Prostate gland (tissue), 2 donors: ENCODE measurements around the gene TACR2. TPM values are rescaled to one million over a fixed set of nuclear protein-coding genes. Genes with fewer than 3 reads are reported as not detected.
A peak's percentile ranks its signal among the peaks of the same experiment; 100 is the strongest.

Source experiments
- DNase-seq: peaks from one replicate; pipeline ENCODE4 v3.0.0-alpha.2; 2019; ENCODE audit warnings: low spot score
- H3K27ac ChIP-seq, 2 donors: fragments of 200-600 bp; sonication (generic); 2 replicates each; pipeline ENCODE4 v1.5.1; 2017 to 2019
- H3K27me3 ChIP-seq: fragments of 200-600 bp; sonication (generic); replicated peaks from 2 replicates; pipeline ENCODE4 v1.5.1; 2019; ENCODE audit not compliant: insufficient read depth
- H3K36me3 ChIP-seq, 2 donors: fragments of 200-600 bp; sonication (generic); 1 replicate in 1 of 2; 2 replicates in 1 of 2; pipeline versions ENCODE4 v1.5.1 to v1.8.1; 2017 to 2019
- H3K4me1 ChIP-seq: fragments of 200-600 bp; sonication (generic); replicated peaks from 2 replicates; pipeline ENCODE4 v1.5.1; 2019
- H3K4me3 ChIP-seq, 2 donors: fragments of 200-600 bp; sonication (generic); 2 replicates each; pipeline ENCODE4 v1.5.1; 2017 to 2019
- H3K9me3 ChIP-seq: fragments of 200-600 bp; sonication (generic); 2 replicates; pipeline ENCODE4 v1.5.1; 2017
- CTCF ChIP-seq, 4 experiments: fragments of 200-600 bp in 2 of 4; fragments of 450-650 bp in 2 of 4; sonication (generic) in 2 of 4; IDR thresholded peaks; 1 replicate in 3 of 4; 2 replicates in 1 of 4; pipeline ENCODE4 v1.5.1; 2016 to 2019; ENCODE audit warnings: antibody characterized with exemption in 4 of 4, mild to moderate bottlenecking in 2 of 4, moderate library complexity in 2 of 4
- POLR2A ChIP-seq: fragments of 450-650 bp; IDR thresholded peaks from one replicate; pipeline ENCODE4 v1.6.1; 2016; ENCODE audit warnings: antibody characterized with exemption, mild to moderate bottlenecking
- POLR2AphosphoS5 ChIP-seq: sonication (generic); formaldehyde crosslinking; IDR thresholded peaks from one replicate; pipeline ENCODE4 v1.6.1; 2017; ENCODE audit warnings: antibody characterized with exemption
- WGBS: methylation state at CpG from one replicate; pipeline ENCODE4 v1.1.5; 2018; 5-methylcytosine and 5-hydroxymethylcytosine counted together
- intact Hi-C: fragments of 100-400 bp; cut with DNase I; formaldehyde crosslinking; loops from one replicate; pipeline ENCODE4 v1.14.2; 2022
- total RNA-seq, 2 donors: library from RNA; depleted of rRNA; stranded (reverse); fragments of >200 nt; gene quantifications; one replicate each; pipeline ENCODE4 v1.1.0, GENCODE V29; 2016

The TACR2 gene
- total RNA-seq: 1 to 10 TPM in 1 of 2 donors, under 1 TPM in 1; 0.77 to 2.4 TPM

- H3K9me3 ChIP-seq: no peaks in the 10 kb centered on the region
- H3K27me3 ChIP-seq: no peaks in the 10 kb centered on the region
- 6% methylated on average over 7 of the region's 10 CpGs for WGBS
- no peak for DNase-seq
- peak within 1 kb of the TSS; percentile 34 to 42 for H3K27ac ChIP-seq
- no peak within 1 kb of the TSS for H3K4me3 ChIP-seq
- H3K4me1 ChIP-seq: no peaks in the 10 kb centered on the region
- TF ChIP-seq POLR2A (no peak), POLR2AphosphoS5 (no peak), CTCF (IDR thresholded peaks at IDR 0.05) (no peak)
- intact Hi-C loops: no loop called here
- no peaks in the 10 kb centered on the region for H3K36me3 ChIP-seq
Observed at GRCh38 chr10:69416695-69417094, at the start of gene TACR2. Gene TACR2 (minus strand): TSS chr10:69416918. CDS start chr10:69416323, 595 bp downstream.

- H3K4me1 ChIP-seq: peaks cover 2% of the 10 kb centered on the region
- H3K27me3 ChIP-seq: no peaks in the 10 kb centered on the region
- TF ChIP-seq POLR2A (no peak), POLR2AphosphoS5 (no peak), CTCF (IDR thresholded peaks at IDR 0.05) (no peak)
- H3K9me3 ChIP-seq: no peaks in the 10 kb centered on the region
- intact Hi-C loops: no loop called here
- no peaks in the 10 kb centered on the region for H3K36me3 ChIP-seq
- WGBS: 54% methylated on average over 5 of the region's 5 CpGs
- no peak overlapping the region for H3K4me3 ChIP-seq
- H3K27ac ChIP-seq: peak overlapping the region in 1 of 2 donors; percentile 19
- no peak for DNase-seq
Observed at GRCh38 chr10:69466158-69466490, 49.4 kb upstream of the TACR2 start.

- intact Hi-C loops: no loop called here
- Histone ChIP-seq H3K27me3 (no peaks in the 10 kb centered on the region), H3K27ac (peak overlapping the region; percentile 33 to 41), H3K4me3 (no peak overlapping the region), H3K9me3 (no peaks in the 10 kb centered on the region), H3K4me1 (peaks cover 2% of the 10 kb centered on the region), H3K36me3 (no peaks in the 10 kb centered on the region)
- 84% methylated on average over 9 of the region's 9 CpGs for WGBS
- no peak for TF ChIP-seq POLR2A
- TF ChIP-seq CTCF (IDR thresholded peaks at IDR 0.05): no peak
- no peak for TF ChIP-seq POLR2AphosphoS5
- no peak for DNase-seq
Observed at GRCh38 chr10:69465457-69466157, 48.9 kb upstream of the TACR2 start.

DNA sequence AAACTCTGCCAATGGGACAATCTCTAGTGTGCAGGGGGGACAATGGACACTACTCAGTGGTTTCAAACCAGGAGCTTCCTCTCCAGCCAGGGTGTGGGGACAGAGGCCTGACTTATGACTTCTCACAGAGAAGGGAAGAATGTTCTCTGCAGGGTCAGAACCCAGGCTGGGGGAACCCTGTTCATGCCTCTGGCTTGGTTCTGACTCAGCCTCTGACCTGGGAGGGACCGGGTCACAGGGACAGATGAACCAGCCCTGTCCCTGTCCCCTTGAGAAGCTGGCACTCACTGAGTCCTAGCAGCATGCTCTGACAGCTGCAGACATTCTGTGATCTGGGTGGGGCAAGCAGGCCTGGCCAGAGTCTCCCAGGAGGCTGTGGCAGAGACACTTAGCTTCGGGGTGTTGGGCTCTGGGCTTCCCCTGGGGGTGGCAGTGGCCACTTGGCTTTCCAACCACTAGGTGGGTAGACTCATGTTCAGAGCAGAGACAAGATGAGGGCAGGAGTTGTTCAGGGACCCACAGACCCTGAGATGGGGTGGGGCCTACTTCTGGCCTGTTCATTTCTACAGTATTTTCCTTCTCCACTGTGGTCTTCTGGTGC, 48.2 kb upstream of the TACR2 start:
- Histone ChIP-seq H3K27ac (peak overlapping the region; percentile 33 to 41), H3K27me3 (no peaks in the 10 kb centered on the region), H3K4me1 (peaks cover 2% of the 10 kb centered on the region), H3K4me3 (no peak overlapping the region), H3K9me3 (no peaks in the 10 kb centered on the region), H3K36me3 (no peaks in the 10 kb centered on the region)
- 53% methylated on average over 2 of the region's 2 CpGs for WGBS
- DNase-seq: no peak
- intact Hi-C loops: no loop called here
- TF ChIP-seq CTCF (IDR thresholded peaks at IDR 0.05) (no peak), POLR2A (no peak), POLR2AphosphoS5 (no peak)

GRCh38 chr10:69464401-69464800, 47.7 kb upstream of the TACR2 start:
- Histone ChIP-seq H3K9me3 (no peaks in the 10 kb centered on the region), H3K36me3 (no peaks in the 10 kb centered on the region), H3K27me3 (no peaks in the 10 kb centered on the region), H3K4me1 (peaks cover 2% of the 10 kb centered on the region), H3K27ac (peak overlapping the region; percentile 33 to 41), H3K4me3 (no peak overlapping the region)
- no peak for DNase-seq
- intact Hi-C loops: no loop called here
- TF ChIP-seq CTCF (IDR thresholded peaks at IDR 0.05): no peak
- TF ChIP-seq POLR2A: no peak
- TF ChIP-seq POLR2AphosphoS5: no peak
- WGBS: 56% methylated on average over 7 of the region's 7 CpGs
